Measurements from ENCODE around the gene OR6S1.
A peak's percentile ranks its signal among the peaks of the same experiment; 100 is the strongest.

The OR6S1 gene

DNA sequence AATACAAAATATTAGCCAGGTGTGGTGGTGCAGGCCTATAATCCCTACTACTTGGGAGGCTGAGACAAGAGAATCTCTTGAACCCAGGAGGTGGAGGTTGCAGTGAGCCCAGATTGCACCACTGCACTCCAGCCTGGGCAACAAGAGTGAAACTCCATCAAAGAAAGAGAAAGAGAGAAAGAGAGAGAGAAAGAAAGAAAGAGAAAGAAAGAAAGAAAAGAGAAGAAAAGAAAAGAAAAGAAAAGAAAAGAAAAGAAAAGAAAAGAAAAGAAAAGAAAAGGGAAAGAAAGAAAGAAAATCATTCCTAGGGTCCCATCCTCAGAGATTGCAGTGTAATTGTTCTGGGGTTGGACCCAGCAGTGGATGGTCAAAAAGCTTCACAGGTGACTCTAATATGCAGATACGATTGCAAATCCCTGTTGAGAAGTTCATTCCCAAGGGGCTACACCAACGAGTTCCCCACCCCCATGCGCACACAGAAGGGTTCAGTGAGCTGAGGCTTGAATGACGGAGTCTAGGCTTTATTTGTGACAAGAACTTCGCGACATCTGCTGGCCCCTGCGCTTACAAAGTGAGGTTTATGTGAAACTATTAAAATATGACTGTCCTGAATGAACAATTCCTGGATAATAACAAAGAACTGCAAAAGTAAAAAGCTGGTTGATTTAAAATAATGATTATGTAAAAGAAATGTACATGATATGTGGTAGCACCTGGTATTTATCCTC, 32.9 kb downstream of the OR6S1 start:
- TF ChIP-seq CTCF (IDR thresholded peaks at IDR 0.05; ENCODE audit: insufficient read depth, low read depth, low read length, missing control alignments): no peak
- peak; percentile 30 for DNase-seq (ENCODE audit: low read depth)
- H3K4me3 ChIP-seq (ENCODE audit: low read depth, low read length): no peak overlapping the region

DNA sequence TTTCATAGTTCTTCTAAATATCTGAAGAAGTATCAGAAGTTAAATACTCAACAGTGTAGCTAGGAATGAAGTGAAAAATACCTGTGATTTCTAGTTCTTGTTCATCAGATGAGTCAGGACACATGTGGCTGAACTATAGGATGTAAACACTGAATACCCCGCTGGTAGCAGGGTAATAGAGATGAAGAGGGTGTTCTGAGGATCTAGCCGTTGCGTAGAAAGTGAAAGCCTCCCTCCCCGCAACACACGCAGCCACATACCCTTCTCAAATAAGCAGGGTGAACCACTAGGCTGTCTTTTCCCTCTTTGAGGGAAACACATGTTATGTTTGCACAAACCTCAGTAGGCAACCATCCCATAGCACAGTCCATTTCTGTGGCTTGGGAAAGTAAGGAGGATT, 33.9 kb downstream of the OR6S1 start:
- no peak for TF ChIP-seq CTCF (IDR thresholded peaks at IDR 0.05; ENCODE audit: insufficient read depth, low read depth, low read length, missing control alignments)
- peak; percentile 67 for DNase-seq (ENCODE audit: low read depth)
- H3K4me3 ChIP-seq (ENCODE audit: low read depth, low read length): no peak overlapping the region

DNA sequence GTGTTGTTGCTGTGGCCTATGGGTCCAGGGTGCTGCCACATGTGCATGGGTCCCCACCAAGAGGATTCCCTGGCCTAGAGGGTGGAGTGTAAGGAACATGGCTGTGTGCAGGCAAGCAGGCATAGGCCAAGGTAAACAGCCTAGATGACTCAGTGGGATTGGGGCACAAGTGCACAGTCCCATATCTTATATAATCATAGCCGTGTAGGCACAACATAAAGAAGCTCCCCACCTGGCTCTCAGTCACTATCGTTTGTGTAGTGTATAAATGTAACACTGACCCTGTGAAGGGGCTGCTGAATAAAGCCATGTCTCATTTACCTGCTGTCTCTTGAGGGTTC, 34.6 kb downstream of the OR6S1 start:
- TF ChIP-seq CTCF (IDR thresholded peaks at IDR 0.05; ENCODE audit: insufficient read depth, low read depth, low read length, missing control alignments): no peak
- DNase-seq (ENCODE audit: low read depth): no peak
- H3K4me3 ChIP-seq (ENCODE audit: low read depth, low read length): no peak overlapping the region

DNA sequence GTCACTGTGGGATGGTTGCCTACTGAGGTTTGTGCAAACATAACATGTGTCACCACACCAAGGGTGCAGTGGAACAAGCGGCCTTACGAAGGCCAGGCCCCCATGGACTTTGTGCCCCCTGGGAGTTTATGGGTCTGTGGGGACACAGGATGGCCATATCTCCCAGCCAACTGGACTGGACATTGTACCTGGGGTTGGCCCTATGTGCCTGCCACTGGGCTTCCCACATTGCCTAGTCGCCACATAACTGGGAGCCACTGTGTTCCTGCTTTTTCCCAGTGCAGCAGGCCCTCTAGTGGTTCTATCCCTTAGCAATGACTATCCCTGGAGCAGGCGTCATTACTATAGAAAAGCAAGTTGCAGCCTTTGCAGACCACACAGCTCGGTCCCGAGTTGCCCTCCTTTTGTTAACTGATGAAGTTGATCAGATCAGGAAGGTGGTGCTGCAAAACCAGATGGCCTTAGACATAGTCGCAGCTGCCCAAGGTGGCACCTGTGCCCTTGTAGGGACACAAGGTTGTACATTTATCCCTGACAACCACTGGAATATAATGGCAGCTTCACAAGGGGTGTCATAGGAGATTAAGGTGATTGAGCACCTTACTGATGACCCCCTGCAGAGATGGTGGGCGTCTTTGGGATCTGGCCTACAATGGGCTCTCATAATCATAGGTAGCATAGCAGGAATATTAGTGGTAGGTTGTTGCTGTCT, 35.1 kb downstream of the OR6S1 start:
- no peak overlapping the region for H3K4me3 ChIP-seq (ENCODE audit: low read depth, low read length)
- TF ChIP-seq CTCF (IDR thresholded peaks at IDR 0.05; ENCODE audit: insufficient read depth, low read depth, low read length, missing control alignments): peak; percentile 44
- DNase-seq (ENCODE audit: low read depth): no peak

DNA sequence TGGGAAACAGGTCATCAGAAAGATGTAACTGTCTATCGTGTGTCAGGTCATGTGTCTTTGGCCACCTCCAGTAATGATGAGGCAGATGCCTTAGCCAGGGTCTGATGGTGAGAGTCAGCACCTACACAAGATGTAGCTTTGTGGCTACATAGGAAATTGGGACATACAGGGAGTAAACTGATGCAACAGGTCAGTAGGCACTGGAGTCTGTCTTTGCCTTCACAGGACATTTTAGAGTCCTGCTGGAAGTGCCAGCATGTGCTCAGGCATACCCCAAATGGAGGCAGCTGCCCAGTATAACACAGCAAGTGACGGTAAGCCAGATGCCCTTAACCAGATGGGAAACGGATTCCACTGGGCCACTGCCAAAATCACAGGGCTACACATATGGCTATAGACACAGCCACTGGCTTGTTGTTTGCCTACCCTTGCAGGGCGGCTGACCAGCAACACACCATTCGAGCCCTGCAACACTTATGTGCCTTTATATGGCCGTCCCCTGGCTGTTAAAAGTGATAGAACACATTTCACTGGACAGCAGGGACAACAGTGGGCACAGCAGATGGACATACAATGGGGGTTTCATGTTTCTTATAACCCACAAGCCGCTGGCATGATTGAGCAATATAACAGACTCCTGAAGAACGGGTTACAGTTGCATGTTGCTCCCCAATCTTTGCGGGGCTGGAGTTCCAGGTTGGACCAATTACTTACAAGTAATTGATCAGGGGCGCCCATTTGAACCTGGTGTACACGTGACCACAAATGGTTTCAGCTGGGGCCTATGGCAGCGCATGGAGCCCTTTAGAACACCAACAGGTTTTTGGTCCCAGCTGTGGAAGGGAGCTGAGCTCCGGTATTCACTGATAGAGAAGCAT, 37.4 kb downstream of the OR6S1 start:
- no peak for DNase-seq (ENCODE audit: low read depth)
- H3K4me3 ChIP-seq (ENCODE audit: low read depth, low read length): no peak overlapping the region

GRCh38 chr14:20602583-20602982, 38.9 kb downstream of the OR6S1 start:
- H3K4me3 ChIP-seq (ENCODE audit: low read depth, low read length): no peak overlapping the region
- TF ChIP-seq CTCF (IDR thresholded peaks at IDR 0.05; ENCODE audit: insufficient read depth, low read depth, low read length, missing control alignments): no peak
- no peak for DNase-seq (ENCODE audit: low read depth)

More for the DNA sequence above, 37.4 kb downstream of the OR6S1 start:
- TF ChIP-seq CTCF (IDR thresholded peaks at IDR 0.05; ENCODE audit: insufficient read depth, low read depth, low read length, missing control alignments): no peak

All from GM12865 (cell line).